Measurements from ENCODE around the gene PMCH.
A peak's percentile ranks its signal among the peaks of the same experiment; 100 is the strongest.
"Not testable (repeated sequence)": the region's sequence is repeated elsewhere in the genome, so short reads cannot be mapped to it uniquely, and the experiment has no call there.

The PMCH gene

GRCh38 chr12:102197789-102198188 lies at the start of gene PMCH:
TSS of gene PMCH (minus strand) at chr12:102197833. CDS start at chr12:102197770, 63 bp downstream.
- no peak for DNase-seq

- DNase-seq, result not testable (repeated sequence)
These were observed 43.2 kb upstream of the PMCH start for GRCh38 chr12:102240859-102241258.

- DNase-seq, result no peak
These were observed 37.0 kb upstream of the PMCH start for GRCh38 chr12:102234599-102234998.

GRCh38 chr12:102232446-102232845 lies 34.8 kb upstream of the PMCH start:
- no peak for DNase-seq

- no peak for DNase-seq
These were observed 34.4 kb upstream of the PMCH start for GRCh38 chr12:102232036-102232435.

- DNase-seq, result no peak
These were observed 30.3 kb upstream of the PMCH start for GRCh38 chr12:102227954-102228353.

- no peak for DNase-seq
These were observed 23.1 kb upstream of the PMCH start for GRCh38 chr12:102220736-102221135.

- DNase-seq, result no peak
These were observed 18.5 kb upstream of the PMCH start for GRCh38 chr12:102215992-102216691.

GRCh38 chr12:102204025-102204424 lies 6.4 kb upstream of the PMCH start:
- no peak for DNase-seq

- DNase-seq, result no peak
These were observed 4.9 kb upstream of the PMCH start for GRCh38 chr12:102202556-102202955.

GRCh38 chr12:102201436-102202061 lies 3.9 kb upstream of the PMCH start:
- no peak for DNase-seq

GRCh38 chr12:102195826-102196225 lies 1.8 kb downstream of the PMCH start:
- no peak for DNase-seq

GRCh38 chr12:102182635-102183034 lies 15.0 kb downstream of the PMCH start:
- DNase-seq, result no peak

GRCh38 chr12:102174761-102175160 lies 22.9 kb downstream of the PMCH start:
- no peak for DNase-seq

- no peak for DNase-seq
These were observed 23.5 kb downstream of the PMCH start for GRCh38 chr12:102174117-102174516.

- no peak for DNase-seq
These were observed 25.2 kb downstream of the PMCH start for GRCh38 chr12:102172436-102172835.

GRCh38 chr12:102171951-102172350 lies 25.7 kb downstream of the PMCH start:
- no peak for DNase-seq

- peak in 1 of 2 donors; percentile 5 for DNase-seq
These were observed 27.6 kb downstream of the PMCH start for GRCh38 chr12:102169922-102170621.

GRCh38 chr12:102167821-102168604 lies 29.6 kb downstream of the PMCH start:
- DNase-seq, result no peak

GRCh38 chr12:102163383-102163782 lies 34.2 kb downstream of the PMCH start:
- DNase-seq, result no peak

- not testable (repeated sequence) for DNase-seq
These were observed 42.4 kb downstream of the PMCH start for GRCh38 chr12:102155206-102155605.

GRCh38 chr12:102147062-102147587 lies 50.5 kb downstream of the PMCH start:
- not testable (repeated sequence) for DNase-seq

All from hippocampal formation (tissue), 2 donors.